HCT116 (cell line): Measurements from ENCODE around the gene CHST12. TPM values are rescaled to one million over a fixed set of nuclear protein-coding genes. Genes with fewer than 3 reads are reported as not detected.

Source experiments
- ATAC-seq: fragments of 200-7000 bp; cut with Tn5 transposase; 2 replicates; pipeline ENCODE4 v1.9.1; 2020; ENCODE audit warnings: mild to moderate bottlenecking, moderate library complexity
- BruUV-seq: library from RNA; stranded (reverse); fragments of 400-500 nt; replicated peaks from 2 replicates; lab custom pipeline; 2021; lab: Mats Ljungman, UMichigan
- CTCF ChIA-PET: fragments of 300-600 bp; sonication (Branson Sonifier 250); formaldehyde crosslinking; loops from one replicate; lab custom pipeline; 2021; ENCODE audit warnings: antibody characterized with exemption; lab: Charles Lee
- POLR2A ChIA-PET: fragments of 300-600, 350-600 bp; sonication (Branson Sonifier 250); formaldehyde crosslinking; loops from one replicate; lab custom pipeline; 2021; ENCODE audit warnings: antibody characterized with exemption; lab: Charles Lee
- RAD21 ChIA-PET, 2 experiments: fragments of 300-600 bp; sonication (Branson Sonifier 250); formaldehyde crosslinking; loops; one replicate each; lab custom pipeline; 2023; ENCODE audit warnings: low total read pairs in 2 of 2; ENCODE audit not compliant: uncharacterized antibody in 2 of 2, unreplicated experiment in 2 of 2, low non-redundant PET in 1 of 2; lab: Charles Lee
- DNase-seq: peaks from one replicate; pipeline ENCODE4 v3.0.0-alpha.2; 2010; ENCODE audit warnings: low read depth, low spot score
- H2AFZ ChIP-seq: fragments of 200-600 bp; shearing (Covaris generic), sonication (generic); 2 replicates; pipeline ENCODE4 v1.6.1; 2017; ENCODE audit warnings: low read depth, mixed run types, mixed read lengths, antibody characterized with exemption, low read length; ENCODE audit not compliant: poor library complexity, severe bottlenecking
- H3K27ac ChIP-seq: 2 replicates; pipeline ENCODE4 v1.5.1; 2012; ENCODE audit warnings: low read depth, low read length
- H3K27me3 ChIP-seq: fragments of 200-600 bp; sonication (generic); 2 replicates; pipeline ENCODE4 v1.6.1; 2016; ENCODE audit warnings: mixed run types, low read length, mixed read lengths; ENCODE audit not compliant: insufficient read depth
- H3K36me3 ChIP-seq, 2 experiments: fragments of 200-500 bp in 1 of 2; fragments of 200-600 bp in 1 of 2; sonication (Bioruptor generic) in 1 of 2; sonication (generic) in 1 of 2; 2 replicates each; pipeline versions ENCODE4 v1.5.1 to v1.6.1; 2014 to 2016; ENCODE audit warnings: low read length in 2 of 2, inconsistent platforms in 1 of 2, mixed read lengths in 1 of 2, mixed run types in 1 of 2; ENCODE audit not compliant: insufficient read depth in 2 of 2, control insufficient read depth in 1 of 2
- H3K4me1 ChIP-seq, 2 experiments: fragments of 200-600 bp in 1 of 2; sonication (generic) in 1 of 2; 2 replicates each; pipeline versions ENCODE4 v1.5.1 to v1.6.1; 2012 to 2017; ENCODE audit warnings: low read length in 2 of 2, inconsistent platforms in 1 of 2, mild to moderate bottlenecking in 1 of 2, mixed read lengths in 1 of 2, mixed run types in 1 of 2, moderate library complexity in 1 of 2; ENCODE audit not compliant: insufficient read depth in 2 of 2, control insufficient read depth in 1 of 2
- H3K4me2 ChIP-seq: fragments of 200-600 bp; sonication (generic); 2 replicates; pipeline ENCODE4 v1.6.1; 2017; ENCODE audit warnings: mixed run types, low read length, mixed read lengths
- H3K4me3 ChIP-seq, 2 experiments: fragments of 200-600 bp in 1 of 2; sonication (generic) in 1 of 2; replicated peaks in 1 of 2; 2 replicates each; pipeline ENCODE4 v1.5.1; 2011 to 2016; ENCODE audit warnings: low read length in 2 of 2, control low read depth in 1 of 2, low read depth in 1 of 2, mild to moderate bottlenecking in 1 of 2, mixed read lengths in 1 of 2, mixed run types in 1 of 2
- H3K79me2 ChIP-seq: fragments of 200-600 bp; sonication (generic); 2 replicates; pipeline ENCODE4 v1.6.1; 2017; ENCODE audit warnings: mild to moderate bottlenecking, mixed run types, low read length, moderate library complexity, mixed read lengths; ENCODE audit not compliant: insufficient read depth
- H3K9ac ChIP-seq: fragments of 200-600 bp; sonication (generic); 2 replicates; pipeline ENCODE4 v1.6.1; 2016; ENCODE audit warnings: low read length, mixed read lengths
- H3K9me2 ChIP-seq: fragments of 200-600 bp; sonication (generic), shearing (Covaris generic); 2 replicates; pipeline ENCODE4 v1.6.1; 2017; ENCODE audit warnings: mixed run types, mild to moderate bottlenecking, moderate library complexity; ENCODE audit not compliant: insufficient read depth
- H3K9me3 ChIP-seq, 2 experiments: fragments of 200-500 bp in 1 of 2; fragments of 200-600 bp in 1 of 2; sonication (Bioruptor generic) in 1 of 2; sonication (generic) in 1 of 2; 2 replicates each; pipeline ENCODE4 v1.6.1; 2014 to 2017; ENCODE audit warnings: low read length in 2 of 2, mixed read lengths in 2 of 2, inconsistent platforms in 1 of 2, low read depth in 1 of 2, mild to moderate bottlenecking in 1 of 2, mixed run types in 1 of 2, moderate library complexity in 1 of 2; ENCODE audit not compliant: control insufficient read depth in 1 of 2, insufficient read depth in 1 of 2
- H4K20me1 ChIP-seq: fragments of 200-600 bp; sonication (generic), shearing (Covaris generic); 2 replicates; pipeline ENCODE4 v1.6.1; 2017; ENCODE audit warnings: mixed run types, mild to moderate bottlenecking, moderate library complexity; ENCODE audit not compliant: insufficient read depth
- CBX3 ChIP-seq: IDR thresholded peaks from 2 replicates; pipeline ENCODE4 v1.6.1; 2012; ENCODE audit warnings: low read depth
- CEBPB ChIP-seq: IDR thresholded peaks from 2 replicates; pipeline ENCODE4 v1.6.1; 2012; ENCODE audit warnings: low read depth
- CTCF ChIP-seq, 3 experiments: fragments of 200-600 bp in 1 of 3; sonication (generic) in 1 of 3; IDR thresholded peaks in 2 of 3; conservative IDR thresholded peaks in 1 of 3; 2 replicates each; pipeline ENCODE4 v1.5.1; 2012 to 2017; ENCODE audit warnings: low read depth in 2 of 3, low read length in 2 of 3, antibody characterized with exemption in 1 of 3, borderline replicate concordance in 1 of 3, control low read depth in 1 of 3, mild to moderate bottlenecking in 1 of 3, mixed read lengths in 1 of 3, mixed run types in 1 of 3, moderate library complexity in 1 of 3; ENCODE audit not compliant: insufficient read depth in 1 of 3
- EGR1 ChIP-seq: IDR thresholded peaks from 2 replicates; pipeline ENCODE4 v1.6.1; 2012; ENCODE audit warnings: low read depth
- EZH2 ChIP-seq: fragments of 200-600 bp; sonication (generic); IDR thresholded peaks from 2 replicates; pipeline ENCODE4 v1.6.1; 2017; ENCODE audit warnings: antibody characterized with exemption, mixed run types
- EZH2phosphoT487 ChIP-seq: fragments of 200-600 bp; IDR thresholded peaks from 2 replicates; pipeline ENCODE4 v1.6.1; 2018; ENCODE audit warnings: antibody characterized with exemption, borderline replicate concordance
- FOSL1 ChIP-seq: IDR thresholded peaks from 2 replicates; pipeline ENCODE4 v1.6.1; 2012; ENCODE audit warnings: low read depth
- JUND ChIP-seq: IDR thresholded peaks from 2 replicates; pipeline ENCODE4 v1.6.1; 2012
- POLR2A ChIP-seq: IDR thresholded peaks from 2 replicates; pipeline ENCODE4 v1.7.0; 2011; ENCODE audit warnings: borderline replicate concordance; ENCODE audit not compliant: insufficient read depth, insufficient read length; ENCODE audit errors: extremely low read depth
- POLR2AphosphoS5 ChIP-seq: IDR thresholded peaks from 2 replicates; pipeline ENCODE4 v1.6.1; 2011; ENCODE audit warnings: mild to moderate bottlenecking, low read depth, low read length, moderate library complexity
- RAD21 ChIP-seq: IDR thresholded peaks from 2 replicates; pipeline ENCODE4 v1.6.1; 2012; ENCODE audit warnings: low read depth, mild to moderate bottlenecking
- SP1 ChIP-seq: IDR thresholded peaks from 2 replicates; pipeline ENCODE4 v1.6.1; 2012; ENCODE audit warnings: low read depth
- TCF7L2 ChIP-seq: IDR thresholded peaks from 2 replicates; pipeline ENCODE4 v1.7.0; 2011; ENCODE audit warnings: borderline replicate concordance, inconsistent platforms; ENCODE audit not compliant: insufficient read depth, insufficient read length; ENCODE audit errors: extremely low read depth
- ZBTB33 ChIP-seq: IDR thresholded peaks from 2 replicates; pipeline ENCODE4 v1.6.1; 2011; ENCODE audit warnings: mild to moderate bottlenecking, low read length, moderate library complexity; ENCODE audit not compliant: insufficient replicate concordance; ENCODE audit errors: extremely low read depth
- ZFX ChIP-seq: fragments of 450-650 bp; IDR thresholded peaks from 2 replicates; pipeline ENCODE4 v1.6.1; 2017
- ZNF274 ChIP-seq: fragments of 200-500 bp; sonication (Bioruptor generic); IDR thresholded peaks from 2 replicates; pipeline ENCODE4 v1.6.1; 2014; ENCODE audit warnings: mild to moderate bottlenecking, low read depth, low read length, inconsistent platforms
- intact Hi-C: fragments of 100-400 bp; cut with micrococcal nuclease; formaldehyde crosslinking; loops from 2 replicates; pipeline ENCODE4 v1.10.0; 2022
- total RNA-seq: library from RNA; stranded (reverse); gene quantifications from one replicate; pipeline ENCODE4 v1.2.1, GENCODE V29; 2021; ENCODE audit not compliant: unreplicated experiment
- TF ChIP-seq, protein P1 (sequence below): IDR thresholded peaks from 2 replicates; pipeline ENCODE4 v1.6.1; 2012
- TF ChIP-seq, protein P2 (sequence below): IDR thresholded peaks from 2 replicates; pipeline ENCODE4 v1.6.1; 2012

CHST12 gene
- total RNA-seq, 1 experiment from 2014 or later = 14.2 TPM

DNA sequence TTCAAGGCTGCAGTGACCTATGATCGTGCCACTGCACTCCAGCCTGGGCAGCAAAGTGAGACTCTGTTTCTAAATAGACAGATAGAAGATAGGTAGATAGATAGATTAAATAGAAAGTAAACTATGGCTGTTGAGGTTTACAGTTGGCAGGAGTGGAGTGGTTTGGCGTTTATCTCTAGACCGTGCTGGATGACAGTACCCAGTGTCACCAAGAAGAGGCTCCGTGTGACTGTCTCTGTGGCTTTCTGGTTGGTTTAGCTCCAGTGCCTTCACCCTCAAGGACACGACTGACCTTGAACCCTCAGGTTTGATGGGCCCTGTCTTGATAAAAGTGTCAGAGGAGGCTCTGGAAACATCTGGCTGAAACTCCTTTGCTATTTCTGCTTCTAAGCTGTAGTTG is 31.7 kb downstream of the CHST12 start:
- POLR2A ChIA-PET = no interaction called here
- BruUV-seq = no TSS peak

More for the DNA sequence above, 31.7 kb downstream of the CHST12 start:
- DNase-seq (no peak), ATAC-seq (no peak)
- Histone ChIP-seq H3K4me2 (no peak overlapping the region), H3K9me2 (no peaks in the 10 kb centered on the region), H3K27me3 (no peaks in the 10 kb centered on the region), H3K36me3 (no peaks in the 10 kb centered on the region), H3K79me2 (no peaks in the 10 kb centered on the region), H2AFZ (no peak overlapping the region), H3K4me3 (no peak overlapping the region), H3K9me3 (no peaks in the 10 kb centered on the region; a peak in 1 of 4 replicates), H3K4me1 (no peaks in the 10 kb centered on the region), H4K20me1 (no peaks in the 10 kb centered on the region), H3K27ac (no peak overlapping the region), H3K9ac (no peak overlapping the region)
- RAD21 ChIA-PET = no interaction called here
- CTCF ChIA-PET = no interaction called here
- intact Hi-C loops = no loop called here
- TF ChIP-seq ZNF274 (no peak), POLR2AphosphoS5 (no peak), CBX3 (no peak), FOSL1 (no peak), EGR1 (no peak), CEBPB (no peak), SP1 (no peak), JUND (no peak), ZBTB33 (no peak), POLR2A (no peak), EZH2 (no peak), EZH2phosphoT487 (no peak), CTCF (IDR thresholded peaks at IDR 0.05 in 2 of 3, conservative IDR thresholded peaks at IDR 0.05 in 1 of 3; ENCODE audit: borderline replicate concordance in 1 of 3, insufficient read depth in 1 of 3, low read depth in 2 of 3, low read length in 2 of 3) (no peak), TCF7L2 (no peak), RAD21 (no peak), ZFX (no peak)
- TF ChIP-seq, protein P1, sequence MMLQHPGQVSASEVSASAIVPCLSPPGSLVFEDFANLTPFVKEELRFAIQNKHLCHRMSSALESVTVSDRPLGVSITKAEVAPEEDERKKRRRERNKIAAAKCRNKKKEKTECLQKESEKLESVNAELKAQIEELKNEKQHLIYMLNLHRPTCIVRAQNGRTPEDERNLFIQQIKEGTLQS = no peak
- TF ChIP-seq, protein P2, sequence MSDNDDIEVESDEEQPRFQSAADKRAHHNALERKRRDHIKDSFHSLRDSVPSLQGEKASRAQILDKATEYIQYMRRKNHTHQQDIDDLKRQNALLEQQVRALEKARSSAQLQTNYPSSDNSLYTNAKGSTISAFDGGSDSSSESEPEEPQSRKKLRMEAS = no peak
